ENCODE data around the gene ATP9A. TPM values are rescaled to one million over a fixed set of nuclear protein-coding genes. Genes with fewer than 3 reads are reported as not detected.

Gene ATP9A
- total RNA-seq, 1 experiment from 2014 or later: 7.3 TPM

DNA sequence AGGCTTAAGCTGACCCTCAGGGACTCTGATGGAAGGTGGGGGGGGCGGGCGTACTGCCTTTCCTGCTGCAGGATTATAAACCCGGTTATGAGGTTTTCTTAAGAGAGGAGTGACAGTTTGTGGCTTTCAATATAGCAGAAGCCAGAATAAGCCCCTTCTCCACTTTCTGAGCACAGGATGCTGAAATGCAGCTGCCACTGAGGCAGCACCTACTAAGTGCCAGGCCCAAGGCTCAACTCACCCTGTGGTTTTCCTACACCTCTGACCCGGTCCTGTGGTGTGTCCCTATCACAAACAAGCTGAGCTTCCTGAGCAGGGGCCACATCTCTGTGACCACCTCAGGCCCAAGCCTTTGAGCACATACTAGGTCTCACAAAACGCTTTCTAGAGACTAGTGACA, 166.1 kb downstream of the ATP9A start:
- no TSS peak for BruUV-seq (replicated peaks)
- Mint-ChIP-seq H3K9me3 (ENCODE audit: unreplicated experiment) (no peaks in the 10 kb centered on the region), H3K4me1 (ENCODE audit: insufficient read depth, unreplicated experiment) (no peaks in the 10 kb centered on the region), H3K27me3 (ENCODE audit: insufficient read depth, unreplicated experiment) (no peaks in the 10 kb centered on the region), H3K27ac (ENCODE audit: low read depth, unreplicated experiment) (no peak overlapping the region), H3K4me3 (ENCODE audit: unreplicated experiment) (no peak overlapping the region), H3K36me3 (ENCODE audit: insufficient read depth, unreplicated experiment) (no peaks in the 10 kb centered on the region)
- CTCF ChIA-PET: interaction anchor here (0.6 to 3.6 kb wide), 8 partner anchors 24 to 634 kb away, joined by 3 to 13 read pairs (median 6); no protein-coding TSS in a partner anchor
- POLR2A ChIA-PET: interaction anchor here (0.8 kb wide), 1 partner anchor 643 kb away, joined by 3 read pairs; the partner anchor contains the start of gene MOCS3
- no peak for DNase-seq (ENCODE audit: unreplicated experiment)
- intact Hi-C loops (cut with micrococcal nuclease): loop anchor here (5.0 kb wide), 1 partner anchor 295 kb away; no protein-coding TSS in a partner anchor
- TF ChIP-seq, protein P1, sequence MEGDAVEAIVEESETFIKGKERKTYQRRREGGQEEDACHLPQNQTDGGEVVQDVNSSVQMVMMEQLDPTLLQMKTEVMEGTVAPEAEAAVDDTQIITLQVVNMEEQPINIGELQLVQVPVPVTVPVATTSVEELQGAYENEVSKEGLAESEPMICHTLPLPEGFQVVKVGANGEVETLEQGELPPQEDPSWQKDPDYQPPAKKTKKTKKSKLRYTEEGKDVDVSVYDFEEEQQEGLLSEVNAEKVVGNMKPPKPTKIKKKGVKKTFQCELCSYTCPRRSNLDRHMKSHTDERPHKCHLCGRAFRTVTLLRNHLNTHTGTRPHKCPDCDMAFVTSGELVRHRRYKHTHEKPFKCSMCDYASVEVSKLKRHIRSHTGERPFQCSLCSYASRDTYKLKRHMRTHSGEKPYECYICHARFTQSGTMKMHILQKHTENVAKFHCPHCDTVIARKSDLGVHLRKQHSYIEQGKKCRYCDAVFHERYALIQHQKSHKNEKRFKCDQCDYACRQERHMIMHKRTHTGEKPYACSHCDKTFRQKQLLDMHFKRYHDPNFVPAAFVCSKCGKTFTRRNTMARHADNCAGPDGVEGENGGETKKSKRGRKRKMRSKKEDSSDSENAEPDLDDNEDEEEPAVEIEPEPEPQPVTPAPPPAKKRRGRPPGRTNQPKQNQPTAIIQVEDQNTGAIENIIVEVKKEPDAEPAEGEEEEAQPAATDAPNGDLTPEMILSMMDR (IDR thresholded peaks at IDR 0.05; ENCODE audit: unreplicated experiment): no peak

DNA sequence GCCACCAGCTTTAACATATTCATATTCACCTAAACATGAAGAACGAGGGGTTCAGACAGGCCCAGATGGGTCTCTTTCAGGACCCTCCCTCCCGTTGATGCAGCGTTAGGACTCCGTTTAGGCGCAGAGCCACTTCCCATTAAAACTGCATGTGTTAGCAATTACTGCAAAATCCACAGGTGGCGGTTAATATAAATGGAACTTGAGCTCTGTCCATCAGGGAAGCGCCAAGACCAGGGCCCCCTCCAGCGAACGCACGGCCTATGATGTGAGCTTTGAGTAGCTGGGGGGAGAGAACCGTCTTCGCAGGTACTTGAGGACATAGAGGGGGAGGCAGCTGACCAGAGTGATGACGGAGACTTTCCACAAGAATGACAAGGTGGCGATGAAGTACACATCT, 167.2 kb downstream of the ATP9A start:
- Mint-ChIP-seq H3K27me3 (ENCODE audit: insufficient read depth, unreplicated experiment) (no peaks in the 10 kb centered on the region), H3K27ac (ENCODE audit: low read depth, unreplicated experiment) (no peak overlapping the region), H3K4me1 (ENCODE audit: insufficient read depth, unreplicated experiment) (no peaks in the 10 kb centered on the region), H3K9me3 (ENCODE audit: unreplicated experiment) (no peaks in the 10 kb centered on the region), H3K4me3 (ENCODE audit: unreplicated experiment) (no peak overlapping the region), H3K36me3 (ENCODE audit: insufficient read depth, unreplicated experiment) (no peaks in the 10 kb centered on the region)
- TF ChIP-seq, protein P1 (IDR thresholded peaks at IDR 0.05; ENCODE audit: unreplicated experiment): no peak
- intact Hi-C loops (cut with micrococcal nuclease): loop anchor here (5.0 kb wide), 1 partner anchor 294 kb away; no protein-coding TSS in a partner anchor
- BruUV-seq (replicated peaks): no TSS peak
- CTCF ChIA-PET: interaction anchor here (0.6 to 3.6 kb wide), 6 partner anchors 215 to 1250 kb away, joined by 3 to 13 read pairs (median 6); no protein-coding TSS in a partner anchor
- POLR2A ChIA-PET: interaction anchor here (0.5 to 0.8 kb wide), 2 partner anchors 101 to 642 kb away, joined by 3 read pairs; partner anchors contain the start of gene MOCS3
- DNase-seq (ENCODE audit: unreplicated experiment): no peak

DNA sequence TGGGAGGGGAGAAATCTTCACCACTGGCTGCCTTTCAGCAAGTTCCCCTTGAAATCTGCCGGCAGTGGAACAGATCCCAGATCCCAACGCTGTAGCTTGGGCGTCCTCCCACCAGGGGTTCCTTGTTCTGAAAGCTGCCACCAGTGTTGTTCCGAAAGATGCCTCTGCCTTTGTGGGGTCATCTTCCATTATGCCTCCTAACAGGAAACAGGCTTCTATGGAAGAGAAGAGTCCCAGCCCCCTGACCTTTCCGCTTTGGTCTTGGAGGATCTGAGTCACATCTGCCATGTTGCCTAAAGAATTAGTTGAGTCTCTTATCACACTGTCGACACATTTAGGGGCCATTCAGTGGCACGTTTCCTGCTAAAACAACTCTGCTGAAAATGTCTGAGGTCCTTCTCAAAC, 168.2 kb downstream of the ATP9A start:
- Mint-ChIP-seq H3K36me3 (ENCODE audit: insufficient read depth, unreplicated experiment) (no peaks in the 10 kb centered on the region), H3K4me3 (ENCODE audit: unreplicated experiment) (no peak overlapping the region), H3K27me3 (ENCODE audit: insufficient read depth, unreplicated experiment) (no peaks in the 10 kb centered on the region), H3K27ac (ENCODE audit: low read depth, unreplicated experiment) (no peak overlapping the region), H3K4me1 (ENCODE audit: insufficient read depth, unreplicated experiment) (peaks cover under 1% of the 10 kb centered on the region), H3K9me3 (ENCODE audit: unreplicated experiment) (no peaks in the 10 kb centered on the region)
- POLR2A ChIA-PET: no interaction called here
- intact Hi-C loops (cut with micrococcal nuclease): loop anchor here (5.0 kb wide), 1 partner anchor 293 kb away; no protein-coding TSS in a partner anchor
- TF ChIP-seq, protein P1 (IDR thresholded peaks at IDR 0.05; ENCODE audit: unreplicated experiment): no peak
- no TSS peak for BruUV-seq (replicated peaks)
- CTCF ChIA-PET: interaction anchor here (1.0 to 3.6 kb wide), 4 partner anchors 214 to 612 kb away, joined by 3 to 13 read pairs (median 10); no protein-coding TSS in a partner anchor
- no peak for DNase-seq (ENCODE audit: unreplicated experiment)

DNA sequence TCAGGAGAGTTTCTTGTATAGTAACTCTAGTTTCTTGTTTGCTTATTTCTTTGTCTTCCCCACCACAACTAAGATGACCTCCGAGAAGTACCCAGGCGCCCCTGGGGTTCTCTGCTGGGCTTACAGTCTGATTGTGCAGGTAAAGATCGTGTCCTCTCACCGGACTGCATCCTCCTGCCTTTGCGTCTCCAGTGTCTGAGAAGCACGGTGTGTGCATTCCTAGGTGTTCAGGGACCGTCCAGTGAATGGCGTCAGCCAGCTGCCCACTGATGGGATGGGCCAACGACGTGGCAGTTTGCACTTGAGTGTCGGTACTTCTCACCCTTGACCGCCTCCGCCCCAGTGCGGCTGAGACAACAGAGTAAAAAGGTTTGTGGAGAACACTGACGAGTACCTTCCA, 169.6 kb downstream of the ATP9A start:
- Mint-ChIP-seq H3K4me1 (ENCODE audit: insufficient read depth, unreplicated experiment) (peaks cover 6% of the 10 kb centered on the region), H3K27me3 (ENCODE audit: insufficient read depth, unreplicated experiment) (no peaks in the 10 kb centered on the region), H3K36me3 (ENCODE audit: insufficient read depth, unreplicated experiment) (no peaks in the 10 kb centered on the region), H3K27ac (ENCODE audit: low read depth, unreplicated experiment) (no peak overlapping the region), H3K9me3 (ENCODE audit: unreplicated experiment) (no peaks in the 10 kb centered on the region), H3K4me3 (ENCODE audit: unreplicated experiment) (no peak overlapping the region)
- TF ChIP-seq, protein P1 (IDR thresholded peaks at IDR 0.05; ENCODE audit: unreplicated experiment): no peak
- CTCF ChIA-PET: interaction anchor here (0.7 to 6.0 kb wide), 5 partner anchors 22 to 608 kb away, joined by 3 to 178 read pairs (median 113); no protein-coding TSS in a partner anchor
- intact Hi-C loops (cut with micrococcal nuclease): no loop called here
- DNase-seq (ENCODE audit: unreplicated experiment): no peak
- POLR2A ChIA-PET: no interaction called here
- no TSS peak for BruUV-seq (replicated peaks)

All from MCF 10A (cell line).